WI38 (cell line): Measurements from ENCODE around the gene OR56A1.
A peak's percentile ranks its signal among the peaks of the same experiment; 100 is the strongest.

Experiments
- H3K4me3 ChIP-seq: 2 replicates; pipeline ENCODE4 v1.5.1; 2011; ENCODE audit warnings: low read depth, mild to moderate bottlenecking, control low read depth, low read length
- CTCF ChIP-seq: IDR thresholded peaks from 2 replicates; pipeline ENCODE4 v1.5.1; 2012; ENCODE audit warnings: low read depth, mild to moderate bottlenecking, control low read depth, low read length

Gene OR56A1

DNA sequence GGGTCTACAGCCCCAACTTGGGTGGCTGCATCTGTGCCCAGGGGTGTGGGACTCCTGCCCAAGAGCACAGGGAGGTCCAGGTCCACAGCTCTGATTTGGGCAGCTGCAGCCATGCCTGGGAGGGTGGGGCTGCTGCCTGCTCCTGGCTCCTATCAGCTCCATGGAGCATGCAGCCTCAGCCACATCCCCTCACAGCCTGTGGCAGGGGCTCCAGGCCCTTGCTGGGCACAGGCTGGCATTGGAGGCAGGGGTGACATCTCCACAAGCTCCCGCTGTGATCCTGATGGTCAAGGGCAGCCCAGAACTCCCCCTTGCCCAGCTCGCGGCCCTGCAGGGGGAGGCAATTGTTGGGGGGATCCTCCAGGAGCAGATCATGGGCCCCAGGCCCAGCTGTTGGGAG lies 17.5 kb downstream of the OR56A1 start:
- TF ChIP-seq CTCF: no peak
- H3K4me3 ChIP-seq: no peak overlapping the region

DNA sequence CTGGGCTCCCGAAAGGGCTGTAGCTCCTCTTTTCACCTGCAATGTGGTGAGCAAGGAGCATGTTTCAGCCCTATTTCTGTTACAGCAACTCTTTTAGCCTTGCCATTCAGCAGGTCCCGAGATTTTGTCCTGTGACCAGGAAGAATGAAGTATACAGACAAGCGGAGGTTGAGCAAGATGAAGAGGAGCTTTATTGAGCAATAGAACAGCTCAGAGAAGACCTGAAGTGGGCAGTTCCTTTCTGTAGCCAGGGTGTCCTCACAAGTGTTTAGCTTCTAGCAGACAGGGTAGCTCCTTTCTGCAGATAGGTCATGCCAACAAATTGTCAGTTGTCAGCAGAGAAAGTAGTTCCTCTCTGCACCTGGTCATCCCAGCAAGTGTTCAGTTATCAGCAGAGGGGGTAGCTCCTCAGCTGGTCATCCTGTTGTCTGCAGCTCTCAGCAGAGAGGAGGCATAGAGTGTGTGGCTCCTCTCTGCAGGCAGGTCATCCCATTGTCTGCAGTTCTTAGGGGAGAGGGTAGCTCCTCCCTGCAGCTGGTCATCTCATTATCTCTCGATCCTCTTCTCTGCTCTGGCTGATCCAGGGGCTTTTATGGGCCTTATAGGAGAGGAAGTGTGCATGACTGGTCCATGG lies 18.4 kb downstream of the OR56A1 start:
- no peak for TF ChIP-seq CTCF
- H3K4me3 ChIP-seq: no peak overlapping the region

DNA sequence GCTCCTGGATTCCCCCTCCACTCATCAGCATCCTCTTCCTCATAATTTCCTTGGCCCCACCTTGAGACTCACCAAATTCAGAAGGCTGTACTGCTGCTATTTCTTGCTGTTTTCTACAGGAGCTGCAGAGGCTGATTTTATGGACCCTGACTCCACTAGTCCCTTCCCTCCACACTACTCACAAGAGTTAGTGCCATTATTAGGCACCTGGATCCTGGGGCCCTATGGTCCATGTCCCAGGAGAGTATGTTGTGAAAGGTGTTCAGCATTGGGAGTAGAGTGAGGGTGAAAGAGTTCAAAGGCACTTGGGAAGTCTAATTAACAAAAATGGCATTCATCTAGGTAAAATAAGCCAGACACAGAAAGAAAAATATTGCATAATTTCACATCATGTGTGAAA lies 23.7 kb downstream of the OR56A1 start, which contains the start of gene OR56A4:
TSS of gene OR56A4 (minus strand) at position 101 of the 400 bp plus-strand sequence. CDS start 3,954 bp downstream, outside the sequence.
- no peak for TF ChIP-seq CTCF
- no peak within 1 kb of the TSS for H3K4me3 ChIP-seq

- TF ChIP-seq CTCF: no peak
- no peak overlapping the region for H3K4me3 ChIP-seq
These were observed 24.2 kb downstream of the OR56A1 start for GRCh38 chr11:6006395-6006794.

DNA sequence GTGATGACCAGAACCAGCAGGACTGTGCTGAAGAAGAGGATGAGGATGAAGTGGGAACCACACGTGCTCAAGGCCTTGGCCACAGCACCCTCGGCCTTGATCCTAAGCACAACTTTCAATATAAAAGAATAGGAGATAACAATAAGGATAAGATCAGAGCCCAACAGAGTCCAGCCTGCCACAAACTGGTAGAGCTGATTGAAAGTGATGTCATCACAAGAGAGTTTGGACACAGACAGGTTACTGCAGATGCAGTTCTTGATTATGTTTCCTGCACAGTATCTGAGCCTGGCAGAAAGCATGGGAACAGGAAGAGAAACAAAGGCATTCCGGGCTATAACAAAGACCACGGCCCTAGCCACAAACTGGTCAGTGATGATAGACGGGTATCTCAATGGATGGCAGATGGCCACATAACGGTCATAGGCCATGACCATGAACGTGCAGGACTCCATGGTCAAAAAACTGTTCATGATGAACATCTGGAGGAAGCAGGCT lies 28.3 kb downstream of the OR56A1 start:
- no peak overlapping the region for H3K4me3 ChIP-seq
- TF ChIP-seq CTCF: no peak

DNA sequence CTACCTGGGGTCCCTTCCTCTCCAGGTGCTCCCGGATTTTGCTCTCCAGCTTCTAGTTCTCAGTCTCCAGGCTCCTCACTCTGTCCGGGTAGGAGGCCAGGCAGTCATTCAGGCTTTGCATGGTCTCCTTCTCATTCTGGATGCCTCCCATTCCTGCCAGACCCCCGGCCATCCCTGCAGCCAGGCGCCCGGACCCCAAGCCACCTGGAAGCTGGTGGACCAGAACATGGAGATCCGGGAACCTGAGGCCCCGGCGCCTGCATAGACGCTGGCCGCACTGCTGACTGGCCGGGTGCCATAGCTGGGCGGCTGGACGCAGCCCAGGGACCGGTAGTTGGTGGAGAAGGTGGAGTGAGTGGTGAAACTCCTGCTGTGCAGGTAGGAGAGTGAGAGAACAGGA lies 35.8 kb downstream of the OR56A1 start:
- TF ChIP-seq CTCF: no peak
- no peak overlapping the region for H3K4me3 ChIP-seq

- TF ChIP-seq CTCF: peak; percentile 9; the same call in 1 of the 2 replicates
- H3K4me3 ChIP-seq: no peak overlapping the region
These were observed 37.8 kb downstream of the OR56A1 start for GRCh38 chr11:5992604-5993251.
